GM18507 (cell line): ENCODE data around the gene ZSCAN32.

Source experiments
- DNase-seq: peaks from one replicate; pipeline ENCODE4 v3.0.0; 2011; ENCODE audit warnings: low read depth; ENCODE audit not compliant: insufficient read length; ENCODE audit errors: extremely low spot score
- FAIRE-seq: peaks from 2 replicates; lab custom pipeline; 2011; peaks lifted over from hg19 to GRCh38; lab: Jason Lieb, UNC

ZSCAN32 gene

GRCh38 chr16:3400779-3401688 lies at the start of gene ZSCAN32, which contains the start of gene ZNF174:
TSS of gene ZSCAN32 (minus strand) at chr16:3401004. CDS start at chr16:3397557, 3,447 bp downstream.
TSS of gene ZNF174 (plus strand) at chr16:3401215. CDS start at chr16:3402005, 790 bp downstream.
- peak; percentile 100 for DNase-seq
- FAIRE-seq: peak; percentile 99

GRCh38 chr16:3444032-3444388 lies 43.2 kb upstream of the ZSCAN32 start:
- no peak for DNase-seq
- no peak for FAIRE-seq

- DNase-seq (peak; percentile 73), FAIRE-seq (peak; percentile 94)
These were observed 42.6 kb upstream of the ZSCAN32 start, which contains the start of the genes NAA60 and ZNF597 for GRCh38 chr16:3443108-3444031. TSS of gene NAA60 (plus strand) at chr16:3443680. CDS start at chr16:3476228, 32,548 bp downstream. TSS of gene ZNF597 (minus strand) at chr16:3443504. CDS start at chr16:3443153, 351 bp downstream.

- FAIRE-seq (no peak), DNase-seq (no peak)
These were observed 38.8 kb upstream of the ZSCAN32 start for GRCh38 chr16:3439637-3440036.

- no peak for FAIRE-seq
- no peak for DNase-seq
These were observed 33.6 kb upstream of the ZSCAN32 start for GRCh38 chr16:3434373-3434772.

- DNase-seq (peak; percentile 11), FAIRE-seq (no peak)
These were observed 31.0 kb upstream of the ZSCAN32 start for GRCh38 chr16:3431779-3432219.

GRCh38 chr16:3413730-3414379 lies 13.1 kb upstream of the ZSCAN32 start:
- FAIRE-seq (no peak), DNase-seq (no peak)

GRCh38 chr16:3408561-3409197 lies 7.9 kb upstream of the ZSCAN32 start:
- DNase-seq: no peak
- FAIRE-seq: no peak

GRCh38 chr16:3401719-3402397 lies 1.1 kb upstream of the ZSCAN32 start:
- no peak for FAIRE-seq
- no peak for DNase-seq

- FAIRE-seq (peak; percentile 45), DNase-seq (no peak)
These were observed 392 bp downstream of the ZSCAN32 start for GRCh38 chr16:3400446-3400778.

GRCh38 chr16:3389663-3390338 lies 11.0 kb downstream of the ZSCAN32 start:
- no peak for DNase-seq
- FAIRE-seq: no peak

- no peak for FAIRE-seq
- DNase-seq: no peak
These were observed 12.5 kb downstream of the ZSCAN32 start for GRCh38 chr16:3388325-3388724.

- FAIRE-seq: no peak
- DNase-seq: no peak
These were observed 17.8 kb downstream of the ZSCAN32 start for GRCh38 chr16:3383045-3383448.

- no peak for FAIRE-seq
These were observed 22.9 kb downstream of the ZSCAN32 start for GRCh38 chr16:3377917-3378316.

GRCh38 chr16:3375680-3376079 lies 25.1 kb downstream of the ZSCAN32 start:
- FAIRE-seq (no peak), DNase-seq (no peak)

More at GRCh38 chr16:3377917-3378316, 22.9 kb downstream of the ZSCAN32 start:
- no peak for DNase-seq

- FAIRE-seq (no peak), DNase-seq (no peak)
These were observed 31.7 kb downstream of the ZSCAN32 start for GRCh38 chr16:3369073-3369472.

GRCh38 chr16:3364774-3365427 lies 35.9 kb downstream of the ZSCAN32 start:
- DNase-seq (peak; percentile 42), FAIRE-seq (peak; percentile 76)
